Right lobe of liver (tissue), 6 donors: ENCODE data around the gene LMF2. TPM values are rescaled to one million over a fixed set of nuclear protein-coding genes. Genes with fewer than 3 reads are reported as not detected.

ENCODE experiments used
- ATAC-seq, 4 donors: fragments of 200-7000 bp; cut with Tn5 transposase; one replicate each; pipeline ENCODE4 v1.9.1; 2020; ENCODE audit warnings: mild to moderate bottlenecking in 4 of 4, moderate library complexity in 4 of 4
- DNase-seq, 3 donors: peaks; one replicate each; pipeline ENCODE4 v3.0.0-alpha.2; 2020
- H3K27ac ChIP-seq, 3 donors: fragments of 200-600 bp; one replicate each; pipeline ENCODE4 v1.8.0; 2022
- H3K27me3 ChIP-seq, 2 donors: fragments of 200-600 bp; one replicate each; pipeline ENCODE4 v1.8.0; 2022
- H3K36me3 ChIP-seq, 4 donors: fragments of 200-600 bp; sonication (generic) in 1 of 4; one replicate each; pipeline versions ENCODE4 v1.5.1 to v1.8.0; 2017 to 2022; ENCODE audit warnings: control low read depth in 1 of 4
- H3K4me1 ChIP-seq, 4 donors: fragments of 200-600 bp; sonication (generic) in 1 of 4; one replicate each; pipeline versions ENCODE4 v1.5.1 to v1.8.0; 2017 to 2022; ENCODE audit warnings: control low read depth in 1 of 4
- H3K4me3 ChIP-seq, 3 donors: fragments of 200-600 bp; one replicate each; pipeline ENCODE4 v1.8.0; 2022
- H3K9me3 ChIP-seq, 4 donors: fragments of 200-600 bp; sonication (generic) in 1 of 4; one replicate each; pipeline versions ENCODE4 v1.5.1 to v1.8.0; 2017 to 2022; ENCODE audit warnings: control low read depth in 1 of 4
- CTCF ChIP-seq, 4 donors: fragments of 200-600 bp in 3 of 4; fragments of 450-650 bp in 1 of 4; IDR thresholded peaks; one replicate each; pipeline versions ENCODE4 v1.5.1 to v1.8.0; 2016 to 2022; ENCODE audit warnings: antibody characterized with exemption in 4 of 4, mild to moderate bottlenecking in 2 of 4
- POLR2A ChIP-seq: fragments of 450-650 bp; IDR thresholded peaks from one replicate; pipeline ENCODE4 v1.6.1; 2017; ENCODE audit warnings: antibody characterized with exemption, mild to moderate bottlenecking
- WGBS: methylation state at CpG from one replicate; pipeline ENCODE4 v1.1.6; 2018; ENCODE audit warnings: low coverage, low lambda C conversion rate; ENCODE audit not compliant: insufficient coverage; ENCODE audit errors: missing lambda C conversion rate; 5-methylcytosine and 5-hydroxymethylcytosine counted together
- intact Hi-C, 2 donors: fragments of 100-400 bp; cut with DNase I; formaldehyde crosslinking; loops; one replicate each; pipeline versions ENCODE4 v1.11.2 to v1.14.1; 2022
- total RNA-seq, 6 experiments: library from RNA; depleted of rRNA in 2 of 6; stranded (reverse); fragments of >200 nt in 2 of 6; fragmentation: NEBNext Ultra II Directional in 3 of 6; extraction: Animal tissue kit (Norgen Biotek cat#: 25700) in 3 of 6; gene quantifications; one replicate each; pipeline versions ENCODE4 v1.1.0 to v1.2.4, GENCODE V29; 2016 to 2023
- donor health status: DM: no; HTN: yes; CAD: no.
- donor health status: DM: no; HTN: no; CAD: no.
- donor health status: DM: no; HTN: no; CAD: no.
- donor health status: DM: no; HTN: yes; CAD: no.
- donor health status: DM: no; HTN: yes; CAD: no.

LMF2 gene
- total RNA-seq, 6 experiments from 2014 or later: 33.2 to 47.6 (median 41.7) TPM

DNA sequence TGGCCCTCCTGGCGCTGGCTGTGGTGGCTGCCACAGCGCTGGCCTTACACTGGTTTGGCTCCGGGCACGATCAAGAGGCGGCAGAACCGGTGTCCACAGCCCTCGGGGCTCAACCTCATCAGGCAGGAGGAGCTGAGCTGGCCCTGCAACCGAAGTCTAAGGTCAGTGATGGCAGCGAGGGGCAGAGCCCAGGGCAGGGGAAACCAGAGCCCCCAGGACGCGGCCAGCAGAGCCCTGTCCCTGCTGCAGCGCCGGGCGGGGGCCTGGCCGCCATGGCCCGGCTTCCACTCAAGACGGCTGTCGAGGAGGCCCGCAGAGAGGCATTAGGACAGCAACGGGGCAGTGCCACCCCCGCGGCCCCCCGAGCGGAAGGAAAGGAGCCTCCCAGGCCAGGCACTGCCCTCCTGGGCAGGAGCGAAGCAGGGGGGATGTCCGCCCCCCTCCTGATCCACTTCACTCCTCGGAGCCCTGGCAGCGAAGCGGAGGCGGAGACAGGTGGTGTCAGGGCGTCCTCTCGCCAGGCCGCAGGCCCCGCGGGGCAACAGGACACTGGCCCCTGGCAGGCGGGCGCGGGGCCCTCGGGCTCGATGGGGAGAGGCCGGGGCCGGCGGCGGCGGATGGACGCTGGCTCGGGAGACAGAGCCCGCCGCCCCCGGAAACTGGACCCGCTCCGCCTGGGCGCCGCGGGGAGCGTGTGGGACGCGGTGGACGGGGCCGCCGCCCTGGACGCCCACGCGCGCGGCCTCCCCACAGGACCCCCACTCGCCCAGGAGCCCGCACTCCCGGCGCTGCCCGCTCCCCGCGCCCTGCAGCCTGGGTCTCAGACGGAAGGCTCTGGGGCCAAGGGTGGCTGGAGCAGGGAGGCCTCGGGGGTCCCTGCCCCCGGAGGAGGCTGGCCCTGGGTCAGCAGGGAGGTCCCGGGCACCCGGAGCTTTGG, 39.1 kb upstream of the LMF2 start:
- Histone ChIP-seq H3K9me3 (no peaks in the 10 kb centered on the region), H3K4me1 (peaks cover 0 to 8% (median 0%) of the 10 kb centered on the region in 4 donors), H3K27ac (no peak overlapping the region), H3K4me3 (no peak overlapping the region), H3K36me3 (no peaks in the 10 kb centered on the region), H3K27me3 (no peaks in the 10 kb centered on the region)
- DNase-seq: peak in 1 of 3 donors; percentile 57
- intact Hi-C loops: no loop called here
- no CpG with 5 or more reads among the region's 78 CpGs for WGBS
- TF ChIP-seq CTCF (IDR thresholded peaks at IDR 0.05): no peak
- TF ChIP-seq POLR2A: no peak
- ATAC-seq: no peak

GRCh38 chr22:50545522-50546325, 38.2 kb upstream of the LMF2 start, which contains the start of gene KLHDC7B:
KLHDC7B (plus strand) TSS chr22:50545899; CDS start chr22:50546244, 345 bp downstream.
- DNase-seq: peak in 1 of 3 donors; percentile 44
- H3K27ac ChIP-seq: peak within 1 kb of the TSS in 1 of 3 donors; percentile 96
- H3K9me3 ChIP-seq: no peaks in the 10 kb centered on the region
- peaks cover 0 to 8% (median 0%) of the 10 kb centered on the region in 4 donors for H3K4me1 ChIP-seq
- no peak for TF ChIP-seq POLR2A
- TF ChIP-seq CTCF (IDR thresholded peaks at IDR 0.05): no peak
- H3K27me3 ChIP-seq: no peaks in the 10 kb centered on the region
- intact Hi-C loops: no loop called here
- ATAC-seq: no peak
- no peak within 1 kb of the TSS for H3K4me3 ChIP-seq
- 70% methylated on average over 6 of the region's 10 CpGs for WGBS
- no peaks in the 10 kb centered on the region for H3K36me3 ChIP-seq

DNA sequence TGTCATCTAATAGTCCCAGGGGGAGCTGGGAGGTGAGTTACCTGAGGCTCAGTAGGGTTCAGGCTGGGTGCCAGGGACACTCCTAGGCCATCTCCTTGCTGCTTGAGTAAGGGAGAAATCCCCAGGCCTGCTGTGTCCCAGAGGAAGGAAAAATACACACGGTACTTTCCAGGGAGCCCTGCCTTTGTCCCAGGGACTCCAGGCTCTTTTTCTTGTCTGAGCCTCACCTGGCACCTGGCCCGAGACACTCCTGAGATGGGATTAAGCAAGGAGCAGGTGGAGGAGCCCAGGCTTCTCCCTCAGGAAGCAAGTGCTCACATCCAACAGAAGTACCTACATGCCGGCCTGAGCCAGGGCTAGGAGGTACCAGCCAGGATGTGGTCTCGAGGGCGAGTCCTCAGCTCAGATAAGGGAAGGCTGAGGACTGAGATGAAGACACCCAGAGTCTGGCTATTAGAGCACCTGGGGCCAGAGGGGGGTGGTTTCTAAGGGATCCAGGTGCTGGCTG, 37.3 kb upstream of the LMF2 start:
- H3K27me3 ChIP-seq: no peaks in the 10 kb centered on the region
- H3K4me3 ChIP-seq: no peak overlapping the region

More for the DNA sequence above, 37.3 kb upstream of the LMF2 start:
- intact Hi-C loops: no loop called here
- ATAC-seq: peak in 1 of 4 donors; percentile 4
- Histone ChIP-seq H3K36me3 (no peaks in the 10 kb centered on the region), H3K9me3 (no peaks in the 10 kb centered on the region), H3K4me1 (peaks cover 0 to 14% (median 4%) of the 10 kb centered on the region in 4 donors), H3K27ac (peak overlapping the region in 2 of 3 donors; percentile 66 to 96)
- peak in 1 of 3 donors; percentile 57 for DNase-seq
- TF ChIP-seq CTCF (IDR thresholded peaks at IDR 0.05): no peak
- TF ChIP-seq POLR2A: no peak
- 68% methylated on average over 5 of the region's 5 CpGs for WGBS
